GM19397 (cell line): ENCODE data around the gene LMLN.
"Not testable (repeated sequence)": the region's sequence is repeated elsewhere in the genome, so short reads cannot be mapped to it uniquely, and the experiment has no call there.

Experiments
- ATAC-seq: cut with Tn5 transposase; IDR thresholded peaks from one replicate; pipeline ENCODE4 v1.9.1; 2021; ENCODE audit warnings: mild to moderate bottlenecking, moderate library complexity; ENCODE audit not compliant: unreplicated experiment

Gene LMLN

GRCh38 chr3:197959891-197960693 is at the start of gene LMLN:
LMLN (plus strand) TSS chr3:197960217; CDS start chr3:197960246, 29 bp downstream.
- ATAC-seq = peak; percentile 99

- ATAC-seq = no peak
Measured at GRCh38 chr3:197912741-197913476, 47.1 kb upstream of the LMLN start.

- ATAC-seq = no peak
Measured at GRCh38 chr3:197913641-197914380, 46.2 kb upstream of the LMLN start.

DNA sequence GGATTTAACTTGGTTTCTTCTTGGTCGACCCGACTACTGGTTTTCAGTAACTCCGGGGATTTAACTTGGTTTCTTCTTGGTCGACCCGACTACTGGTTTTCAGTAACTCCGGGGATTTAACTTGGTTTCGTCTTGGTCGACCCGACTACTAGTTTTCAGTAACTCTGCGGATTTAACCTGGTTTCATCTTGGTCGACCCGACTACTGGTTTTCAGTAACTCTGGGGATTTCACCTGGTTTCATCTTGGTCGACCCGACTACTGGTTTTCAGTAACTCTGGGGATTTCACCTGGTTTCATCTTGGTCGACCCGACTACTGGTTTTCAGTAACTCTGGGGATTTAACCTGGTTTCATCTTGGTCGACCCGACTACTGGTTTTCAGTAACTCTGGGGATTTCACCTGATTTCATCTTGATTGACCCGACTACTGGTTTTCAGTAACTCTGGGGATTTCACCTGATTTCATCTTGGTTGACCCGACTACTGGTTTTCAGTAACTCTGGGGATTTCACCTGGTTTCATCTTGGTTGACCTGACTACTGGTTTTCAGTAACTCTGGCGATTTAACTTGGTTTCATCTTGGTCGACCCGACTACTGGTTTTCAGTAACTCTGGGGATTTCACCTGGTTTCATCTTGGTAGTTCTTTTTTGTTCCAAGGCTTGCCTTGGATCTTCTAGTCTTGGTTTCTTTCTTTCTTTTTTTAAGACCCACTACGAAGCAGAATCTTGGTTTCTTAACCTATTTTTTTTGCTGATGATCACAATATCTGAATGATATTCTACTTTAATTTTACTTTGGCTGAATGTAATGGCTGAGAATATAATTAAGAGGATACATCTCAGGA is 38.4 kb upstream of the LMLN start:
- not testable (repeated sequence) for ATAC-seq

GRCh38 chr3:197926418-197926817 is 33.6 kb upstream of the LMLN start:
- no peak for ATAC-seq

GRCh38 chr3:197927578-197927977 is 32.4 kb upstream of the LMLN start:
- ATAC-seq = not testable (repeated sequence)

DNA sequence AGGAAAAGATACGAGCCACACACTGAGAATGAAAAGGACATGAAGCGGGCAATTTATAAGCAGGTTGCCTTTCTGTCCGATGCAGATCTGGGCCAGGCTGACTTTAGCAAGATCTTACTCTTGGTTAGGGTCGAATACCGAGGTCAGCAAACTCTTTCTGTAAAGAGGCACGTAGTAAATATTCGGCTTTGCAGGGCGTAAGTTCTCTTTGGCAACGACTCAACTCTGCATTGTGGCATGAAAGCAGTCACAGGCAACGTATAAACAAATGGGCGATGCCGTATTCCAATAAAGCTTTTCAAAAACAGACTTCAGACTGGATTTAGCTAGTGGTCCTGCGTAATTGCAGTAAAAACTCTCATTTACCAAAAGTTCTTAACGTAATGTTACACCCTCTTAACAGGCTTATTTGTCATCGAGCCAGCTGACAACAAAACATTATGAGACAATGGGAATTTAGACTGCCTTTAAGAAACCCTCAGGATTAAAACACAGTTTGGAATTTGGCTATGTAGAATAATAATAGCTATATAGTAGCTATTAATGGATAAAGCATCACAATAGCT is 23.1 kb upstream of the LMLN start:
- no peak for ATAC-seq

DNA sequence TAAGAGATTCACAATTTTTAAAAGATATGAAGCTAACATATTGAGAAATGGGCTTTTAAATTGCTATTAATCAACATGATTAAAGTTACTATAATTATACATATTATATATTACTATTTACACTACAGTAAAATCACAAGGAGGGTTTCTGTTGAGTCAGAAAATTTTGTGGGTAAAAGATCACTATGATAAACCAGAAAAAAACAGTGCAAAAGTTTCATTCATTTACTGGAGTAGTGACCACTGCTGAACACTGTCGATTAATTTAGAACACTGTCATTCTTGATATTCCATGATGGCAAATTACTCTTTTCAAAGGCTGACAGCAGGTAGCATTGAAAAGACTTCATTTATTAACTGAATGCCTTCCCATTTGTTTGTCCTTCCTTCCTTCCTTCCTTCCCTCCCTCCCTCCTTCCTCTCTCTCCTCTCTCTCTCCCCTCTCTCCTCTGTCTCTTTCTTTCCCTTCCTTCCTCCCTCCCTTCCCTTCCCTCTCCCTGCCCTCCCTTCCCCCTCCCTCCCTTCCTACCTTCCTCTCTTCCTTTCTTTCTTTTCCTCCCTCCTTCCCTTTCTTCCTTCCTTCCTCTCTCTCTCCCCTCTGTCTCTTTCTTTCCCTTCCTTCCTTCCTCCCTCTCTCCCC is 19.2 kb upstream of the LMLN start:
- no peak for ATAC-seq

DNA sequence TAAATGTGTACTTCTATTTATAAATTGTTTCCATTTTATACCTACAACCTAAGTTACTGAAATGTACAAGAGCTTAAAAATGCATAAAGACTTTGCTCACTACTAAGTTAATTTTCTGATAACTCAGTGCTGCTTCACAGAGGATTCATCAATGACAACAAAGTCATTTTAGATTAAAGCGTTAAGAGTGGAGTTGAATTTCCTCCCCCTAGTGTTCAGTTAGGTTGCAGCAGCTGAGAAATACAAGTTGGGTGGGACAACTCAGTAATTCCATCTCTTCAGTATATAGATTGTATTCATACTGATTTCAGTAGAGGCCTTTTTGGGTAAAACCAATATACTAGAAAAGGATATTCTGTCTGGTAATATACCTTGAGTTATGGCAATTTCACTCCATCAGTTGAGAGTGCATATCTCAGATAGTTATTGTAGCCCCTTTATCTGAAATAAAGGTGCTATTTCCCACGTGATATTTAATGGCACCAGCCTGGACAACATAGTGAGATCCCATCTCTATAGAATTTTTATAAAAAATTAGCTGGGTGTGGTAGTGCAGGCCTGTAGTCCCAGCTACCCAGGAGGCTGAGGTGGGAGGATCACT is 17.0 kb upstream of the LMLN start:
- ATAC-seq = no peak

DNA sequence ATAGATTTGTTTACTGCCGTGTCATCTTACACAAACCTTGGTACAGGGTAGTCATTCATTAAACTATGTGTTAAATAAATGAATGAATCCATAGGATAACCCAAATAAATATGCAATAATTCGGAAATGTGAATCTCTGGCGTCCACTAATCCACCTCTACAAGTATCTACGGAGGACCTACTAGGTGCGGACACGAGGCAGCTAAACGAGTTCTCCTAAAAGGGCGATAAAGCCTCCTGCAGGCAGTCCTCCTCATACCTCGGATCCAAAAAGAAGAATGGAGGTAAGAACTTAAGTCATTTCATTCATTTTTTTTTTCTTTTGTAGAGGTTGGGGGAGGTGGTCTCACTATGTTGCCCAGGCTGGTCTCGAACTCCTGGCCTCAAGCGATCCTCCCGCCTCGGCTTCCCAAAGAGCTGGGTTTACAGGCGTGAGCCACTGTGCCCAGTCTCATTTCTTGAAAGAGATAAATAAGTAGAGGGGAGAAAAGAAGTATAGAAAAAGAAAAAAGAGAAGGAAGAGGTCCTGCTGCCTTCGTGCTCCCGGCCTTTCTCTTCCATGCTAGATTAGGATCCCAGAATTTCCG is 10.7 kb upstream of the LMLN start:
- no peak for ATAC-seq

- peak; percentile 92 for ATAC-seq
Measured at GRCh38 chr3:197949778-197950676, 10.0 kb upstream of the LMLN start, which contains the start of gene RPL35A. RPL35A (plus strand) TSS chr3:197950190; CDS start chr3:197950968, 778 bp downstream.

- no peak for ATAC-seq
Measured at GRCh38 chr3:197950677-197951061, 9.3 kb upstream of the LMLN start.

GRCh38 chr3:197951392-197951990 is 8.5 kb upstream of the LMLN start:
- no peak for ATAC-seq

DNA sequence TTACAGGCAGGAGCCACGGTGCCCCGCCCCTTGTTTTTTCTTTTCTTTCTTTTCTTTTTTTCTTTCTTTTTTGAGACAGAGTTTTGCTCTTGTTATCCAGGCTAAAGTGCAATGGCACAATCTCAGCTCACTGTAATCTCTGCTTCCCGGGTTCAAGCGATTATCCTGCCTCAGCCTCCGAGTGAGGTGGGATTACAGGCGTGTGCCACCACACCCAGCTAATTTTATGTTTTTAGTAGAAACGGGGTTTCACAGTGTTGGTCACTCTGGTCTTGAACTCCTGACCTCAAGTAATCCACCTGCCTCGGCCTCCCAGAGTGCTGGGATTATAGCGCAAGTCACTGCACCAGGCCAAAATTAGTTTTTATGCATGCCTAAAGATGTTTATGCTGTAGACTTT is 7.6 kb upstream of the LMLN start:
- no peak for ATAC-seq

DNA sequence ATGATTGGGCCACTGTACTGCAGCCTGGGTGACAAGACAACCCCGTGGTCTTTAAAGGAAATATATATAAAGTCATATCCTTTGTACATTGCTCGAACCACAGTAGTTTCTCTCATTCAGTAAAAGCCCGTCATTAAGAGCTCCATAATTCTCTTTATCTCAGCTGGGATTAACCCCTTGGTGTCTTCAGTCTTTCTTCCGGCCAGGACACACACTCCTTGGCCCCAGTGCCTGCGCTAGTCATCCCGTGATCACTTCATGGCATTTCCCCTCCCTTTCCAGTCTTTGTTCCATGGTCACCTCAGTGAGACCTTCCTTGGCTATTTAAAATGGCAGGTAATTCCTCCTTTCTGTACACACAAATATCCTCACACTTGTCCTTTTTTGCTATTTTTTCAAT is 6.7 kb upstream of the LMLN start:
- no peak for ATAC-seq

- ATAC-seq = no peak
Measured at GRCh38 chr3:197953881-197954280, 6.1 kb upstream of the LMLN start.

GRCh38 chr3:197955892-197956477 is 4.0 kb upstream of the LMLN start:
- no peak for ATAC-seq
